NCI-H1092 treated with DMSO at 0.1 percent for 48 hours (cell line): ENCODE results near the gene TMEM144.

Experiments
- DNase-seq: peaks from one replicate; lab custom pipeline; 2025; lab: John Stamatoyannopoulos, UW

The TMEM144 gene

DNA sequence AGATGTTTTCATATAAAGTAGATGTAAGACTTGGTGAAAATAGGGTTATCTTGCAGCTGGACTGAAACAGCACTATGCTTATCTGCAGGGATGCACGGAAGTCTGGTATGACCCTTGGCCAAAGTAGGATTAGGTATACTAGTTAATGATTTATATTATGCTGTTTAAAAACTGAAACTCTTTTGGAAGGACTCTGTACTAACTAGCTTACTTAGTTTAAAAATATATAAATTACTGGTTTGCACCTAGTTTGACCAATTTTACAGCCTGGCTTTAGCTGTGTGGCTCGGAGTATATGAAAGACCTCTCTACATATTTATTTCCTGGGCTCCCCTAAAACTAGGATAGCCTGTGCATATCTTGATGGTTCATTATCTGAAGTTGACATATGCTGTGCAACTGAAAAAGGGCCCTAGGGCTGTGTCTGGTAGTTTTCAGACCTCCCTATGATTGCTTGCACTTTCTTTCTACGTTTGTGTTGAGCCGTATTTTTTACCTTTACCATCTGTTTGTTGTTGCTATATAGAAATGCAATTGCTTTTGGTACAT lies 89.2 kb downstream of the TMEM144 start:
- DNase-seq: no peak

DNA sequence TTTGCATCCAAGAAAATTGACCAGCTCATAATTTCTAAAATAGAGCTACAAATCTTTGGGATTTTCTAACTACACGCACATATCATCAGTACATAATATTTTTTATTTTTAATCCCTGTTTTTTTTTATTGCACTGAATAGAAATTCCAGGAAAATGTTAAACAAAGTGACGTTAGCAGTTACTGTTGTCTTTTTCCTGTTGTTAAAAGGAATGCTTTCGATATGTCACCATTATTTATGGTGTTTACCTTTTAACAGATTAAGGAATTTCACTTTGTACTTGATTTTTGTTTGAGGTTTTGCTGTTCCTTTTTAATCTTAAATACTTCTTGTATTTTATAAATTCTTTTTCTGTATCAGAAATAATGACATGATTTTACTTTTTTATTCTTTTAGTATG lies 89.7 kb downstream of the TMEM144 start:
- no peak for DNase-seq

- no peak for DNase-seq
These were observed 92.0 kb downstream of the TMEM144 start for GRCh38 chr4:158302076-158302866.

GRCh38 chr4:158304694-158305093 lies 94.4 kb downstream of the TMEM144 start:
- DNase-seq: no peak
